Measurements from ENCODE around the gene S1PR2. TPM values are rescaled to one million over a fixed set of nuclear protein-coding genes. Genes with fewer than 3 reads are reported as not detected.

The S1PR2 gene
- total and polyA plus RNA-seq, 2 donors (not counting 3 experiments of a cell fraction or from before 2014, with no cell fraction given), result 0.70 to 1.0 TPM

GRCh38 chr19:10230173-10230860 lies 814 bp downstream of the S1PR2 start:
- no peak overlapping the region for H3K27ac ChIP-seq (ENCODE audit: insufficient read depth, low read depth, low read length)
- CTCF ChIA-PET, result interaction anchor here (7.0 kb wide), 1 partner anchor 20 kb away, joined by 48 read pairs; no protein-coding TSS in a partner anchor
- intact Hi-C loops (cut with micrococcal nuclease), result loop anchor here (2.0 kb wide), 1 partner anchor 36 kb away; the partner anchor contains the start of gene DNMT1
- H3K79me2 ChIP-seq (ENCODE audit: control insufficient read depth, insufficient read depth, low read length), result no peaks in the 10 kb centered on the region
- peak; percentile 18 for FAIRE-seq
- TF ChIP-seq CTCF (IDR thresholded peaks at IDR 0.05; ENCODE audit: extremely low read depth in 1 of 2, insufficient read depth in 1 of 2, low read depth in 1 of 2, low read length in 2 of 2), result peak in 1 of 2 donors; percentile 1
- TF ChIP-seq POLR2A (IDR thresholded peaks at IDR 0.05; ENCODE audit: low read depth, low read length), result no peak
- no peak for TF ChIP-seq FOS (IDR thresholded peaks at IDR 0.05; ENCODE audit: borderline replicate concordance, insufficient read depth, low read length)
- H3K27me3 ChIP-seq (ENCODE audit: control insufficient read depth in 2 of 2, insufficient read depth in 2 of 2, low read length in 2 of 2), result no peaks in the 10 kb centered on the region
- no peaks in the 10 kb centered on the region for H3K9me3 ChIP-seq (replicated peaks; ENCODE audit: control insufficient read depth, insufficient read depth, low read length)
- BruUV-seq (replicated peaks), result no TSS peak
- dilution Hi-C loops (cut with MboI; ENCODE audit: extremely low pct_ligation_motif_present, low sequenced_read_pairs), result no loop called here
- peak overlapping the region; percentile 44 to 71 (median 68) for H3K4me3 ChIP-seq (replicated peaks in 1 of 3; ENCODE audit: insufficient read depth in 1 of 3, low read depth in 1 of 3, low read length in 3 of 3)
- H2AFZ ChIP-seq (ENCODE audit: low read depth, low read length), result peak overlapping the region; percentile 87
- H3K9me1 ChIP-seq (replicated peaks; ENCODE audit: control insufficient read depth, extremely low read depth, insufficient read depth, low read length), result no peaks in the 10 kb centered on the region
- POLR2A ChIA-PET, result no interaction called here
- peak overlapping the region; percentile 73 for H3K4me2 ChIP-seq (ENCODE audit: insufficient read depth, low read length)
- no peaks in the 10 kb centered on the region for H4K20me1 ChIP-seq (replicated peaks; ENCODE audit: control insufficient read depth, extremely low read depth, insufficient read depth, low read length)
- DNase-seq (ENCODE audit: low read depth, low spot score), result no peak
- peak overlapping the region; percentile 61 for H3K9ac ChIP-seq (replicated peaks; ENCODE audit: extremely low read depth, insufficient read depth, low read length)
- peaks cover 6% of the 10 kb centered on the region for H3K4me1 ChIP-seq (ENCODE audit: control insufficient read depth, extremely low read depth, insufficient read depth, low read length)
- H3K36me3 ChIP-seq (ENCODE audit: control insufficient read depth in 2 of 2, extremely low read depth in 1 of 2, insufficient read depth in 2 of 2, low read length in 2 of 2), result no peaks in the 10 kb centered on the region

GRCh38 chr19:10228920-10229319 lies 2.2 kb downstream of the S1PR2 start:
- intact Hi-C loops (cut with micrococcal nuclease), result loop anchor here (1.0 kb wide), 1 partner anchor 21 kb away; no protein-coding TSS in a partner anchor
- ChIA-PET POLR2A (no interaction called here), CTCF (interaction anchor here (0.6 to 7.0 kb wide), 18 partner anchors 9 to 1114 kb away, joined by 3 to 48 read pairs (median 6); partner anchors contain the start of gene DNMT1)
- TF ChIP-seq POLR2A (IDR thresholded peaks at IDR 0.05; ENCODE audit: low read depth, low read length) (no peak), JUN (IDR thresholded peaks at IDR 0.05; ENCODE audit: borderline replicate concordance, insufficient read depth, insufficient read length, low read depth) (no peak), CTCF (IDR thresholded peaks at IDR 0.05; ENCODE audit: extremely low read depth in 1 of 2, insufficient read depth in 1 of 2, low read depth in 1 of 2, low read length in 2 of 2) (peak; percentile 43 to 51), MAX (IDR thresholded peaks at IDR 0.05; ENCODE audit: insufficient read depth, insufficient read length) (no peak), FOS (IDR thresholded peaks at IDR 0.05; ENCODE audit: borderline replicate concordance, insufficient read depth, low read length) (no peak)
- Histone ChIP-seq H3K79me2 (ENCODE audit: control insufficient read depth, insufficient read depth, low read length) (no peaks in the 10 kb centered on the region), H3K9ac (replicated peaks; ENCODE audit: extremely low read depth, insufficient read depth, low read length) (no peak overlapping the region), H3K36me3 (ENCODE audit: control insufficient read depth in 2 of 2, extremely low read depth in 1 of 2, insufficient read depth in 2 of 2, low read length in 2 of 2) (no peaks in the 10 kb centered on the region), H3K4me1 (ENCODE audit: control insufficient read depth, extremely low read depth, insufficient read depth, low read length) (peaks cover 6% of the 10 kb centered on the region), H3K9me1 (replicated peaks; ENCODE audit: control insufficient read depth, extremely low read depth, insufficient read depth, low read length) (no peaks in the 10 kb centered on the region), H3K4me2 (ENCODE audit: insufficient read depth, low read length) (no peak overlapping the region), H3K27ac (ENCODE audit: insufficient read depth, low read depth, low read length) (no peak overlapping the region), H3K27me3 (ENCODE audit: control insufficient read depth in 2 of 2, insufficient read depth in 2 of 2, low read length in 2 of 2) (no peaks in the 10 kb centered on the region), H3K9me3 (replicated peaks; ENCODE audit: control insufficient read depth, insufficient read depth, low read length) (no peaks in the 10 kb centered on the region), H4K20me1 (replicated peaks; ENCODE audit: control insufficient read depth, extremely low read depth, insufficient read depth, low read length) (no peaks in the 10 kb centered on the region), H2AFZ (ENCODE audit: low read depth, low read length) (no peak overlapping the region), H3K4me3 (replicated peaks in 1 of 3; ENCODE audit: insufficient read depth in 1 of 3, low read depth in 1 of 3, low read length in 3 of 3) (no peak overlapping the region)
- FAIRE-seq, result peak; percentile 47
- peak; percentile 18 for DNase-seq (ENCODE audit: low read depth, low spot score)
- BruUV-seq (replicated peaks), result no TSS peak
- dilution Hi-C loops (cut with MboI; ENCODE audit: extremely low pct_ligation_motif_present, low sequenced_read_pairs), result no loop called here
